ENCODE results near the gene NRCAM.

NRCAM gene

GRCh38 chr7:108170251-108170650, 286.0 kb downstream of the NRCAM start:
- Histone ChIP-seq H3K27me3 (replicated peaks; ENCODE audit: insufficient read depth, low read length) (no peaks in the 10 kb centered on the region), H3K79me2 (ENCODE audit: low read length) (no peaks in the 10 kb centered on the region), H3K4me2 (ENCODE audit: low read depth, low read length) (no peak overlapping the region), H3K4me3 (ENCODE audit: low read length) (no peak overlapping the region), H3K27ac (ENCODE audit: low read length) (no peak overlapping the region), H4K20me1 (ENCODE audit: insufficient read depth, low read length) (no peaks in the 10 kb centered on the region), H3F3A (ENCODE audit: insufficient read depth, low read length) (no peaks in the 10 kb centered on the region), H2AFZ (ENCODE audit: low read length) (no peak overlapping the region), H3K9ac (ENCODE audit: low read length) (no peak overlapping the region), H3K36me3 (replicated peaks; ENCODE audit: insufficient read depth, low read length) (no peaks in the 10 kb centered on the region), H3K9me2 (replicated peaks; ENCODE audit: insufficient read depth, low read length) (no peaks in the 10 kb centered on the region), H3K4me1 (ENCODE audit: low read length) (no peaks in the 10 kb centered on the region), H3K9me3 (replicated peaks; ENCODE audit: insufficient read depth, low read length) (no peaks in the 10 kb centered on the region)
- no peak for DNase-seq
- no peak for TF ChIP-seq CTCF (IDR thresholded peaks at IDR 0.05; ENCODE audit: low read length)
- TF ChIP-seq EZH2 (optimal IDR thresholded peaks at IDR 0.05; ENCODE audit: low read depth, low read length) = no peak
- TF ChIP-seq EZH2phosphoT487 (IDR thresholded peaks at IDR 0.05; ENCODE audit: low read length) = no peak

GRCh38 chr7:108167460-108167859, 288.8 kb downstream of the NRCAM start:
- no peak overlapping the region for H3K9ac ChIP-seq (ENCODE audit: low read length)
- H2AFZ ChIP-seq (ENCODE audit: low read length) = no peak overlapping the region
- H3K36me3 ChIP-seq (replicated peaks; ENCODE audit: insufficient read depth, low read length) = no peaks in the 10 kb centered on the region
- no peaks in the 10 kb centered on the region for H3K79me2 ChIP-seq (ENCODE audit: low read length)
- H3K27ac ChIP-seq (ENCODE audit: low read length) = no peak overlapping the region
- H4K20me1 ChIP-seq (ENCODE audit: insufficient read depth, low read length) = no peaks in the 10 kb centered on the region
- H3K4me3 ChIP-seq (ENCODE audit: low read length) = no peak overlapping the region
- no peaks in the 10 kb centered on the region for H3K4me1 ChIP-seq (ENCODE audit: low read length)
- no peaks in the 10 kb centered on the region for H3K9me3 ChIP-seq (replicated peaks; ENCODE audit: insufficient read depth, low read length)
- H3F3A ChIP-seq (ENCODE audit: insufficient read depth, low read length) = no peaks in the 10 kb centered on the region
- H3K9me2 ChIP-seq (replicated peaks; ENCODE audit: insufficient read depth, low read length) = no peaks in the 10 kb centered on the region
- TF ChIP-seq CTCF (IDR thresholded peaks at IDR 0.05; ENCODE audit: low read length) (no peak), EZH2phosphoT487 (IDR thresholded peaks at IDR 0.05; ENCODE audit: low read length) (no peak), EZH2 (optimal IDR thresholded peaks at IDR 0.05; ENCODE audit: low read depth, low read length) (no peak)
- H3K27me3 ChIP-seq (replicated peaks; ENCODE audit: insufficient read depth, low read length) = no peaks in the 10 kb centered on the region
- DNase-seq = no peak
- no peak overlapping the region for H3K4me2 ChIP-seq (ENCODE audit: low read depth, low read length)

GRCh38 chr7:108166687-108167086, 289.5 kb downstream of the NRCAM start:
- H3K4me2 ChIP-seq (ENCODE audit: low read depth, low read length) = no peak overlapping the region
- TF ChIP-seq CTCF (IDR thresholded peaks at IDR 0.05; ENCODE audit: low read length) (no peak), EZH2phosphoT487 (IDR thresholded peaks at IDR 0.05; ENCODE audit: low read length) (no peak), EZH2 (optimal IDR thresholded peaks at IDR 0.05; ENCODE audit: low read depth, low read length) (no peak)
- H3K36me3 ChIP-seq (replicated peaks; ENCODE audit: insufficient read depth, low read length) = no peaks in the 10 kb centered on the region
- H3K4me1 ChIP-seq (ENCODE audit: low read length) = no peaks in the 10 kb centered on the region
- H3K79me2 ChIP-seq (ENCODE audit: low read length) = no peaks in the 10 kb centered on the region
- H3K27me3 ChIP-seq (replicated peaks; ENCODE audit: insufficient read depth, low read length) = no peaks in the 10 kb centered on the region
- no peaks in the 10 kb centered on the region for H4K20me1 ChIP-seq (ENCODE audit: insufficient read depth, low read length)
- H3K27ac ChIP-seq (ENCODE audit: low read length) = no peak overlapping the region
- H3K9me3 ChIP-seq (replicated peaks; ENCODE audit: insufficient read depth, low read length) = no peaks in the 10 kb centered on the region
- no peaks in the 10 kb centered on the region for H3K9me2 ChIP-seq (replicated peaks; ENCODE audit: insufficient read depth, low read length)
- no peak overlapping the region for H3K4me3 ChIP-seq (ENCODE audit: low read length)
- H3F3A ChIP-seq (ENCODE audit: insufficient read depth, low read length) = no peaks in the 10 kb centered on the region
- no peak overlapping the region for H2AFZ ChIP-seq (ENCODE audit: low read length)
- H3K9ac ChIP-seq (ENCODE audit: low read length) = no peak overlapping the region
- DNase-seq = no peak

Data from MM.1S (cell line).